ENCODE measurements around the gene EIPR1. TPM values are rescaled to one million over a fixed set of nuclear protein-coding genes. Genes with fewer than 3 reads are reported as not detected.

Gene EIPR1
- total and polyA plus RNA-seq, 10 of the 15 experiments (the other 5 are each of a cell fraction or from before 2014, with no cell fraction given): 23.6 to 61.2 (median 42.2) TPM

GRCh38 chr2:3209258-3209657 is 168.4 kb downstream of the EIPR1 start:
- 98% methylated on average over 12 of the region's 12 CpGs for whole genome bisulfite sequencing (ENCODE audit: insufficient coverage, insufficient replicate concordance, low lambda C conversion rate, missing lambda C conversion rate)
- no TSS peak for BruUV-seq (replicated peaks)

GRCh38 chr2:3208591-3208990 is 169.0 kb downstream of the EIPR1 start:
- no peak overlapping the region for H3K4me2 ChIP-seq (ENCODE audit: control insufficient read depth, insufficient read depth)
- no peak overlapping the region for H3K4me3 ChIP-seq
- FAIRE-seq (no peak), DNase-seq (ENCODE audit: low read depth, low spot score) (no peak), ATAC-seq (no peak)
- in situ Hi-C loops (cut with MboI) (no loop called here), intact Hi-C loops (cut with micrococcal nuclease; ENCODE audit: unreplicated experiment) (no loop called here)
- no peak overlapping the region for H3K27ac ChIP-seq (ENCODE audit: control insufficient read depth, insufficient read depth)
- H3K27me3 ChIP-seq (replicated peaks in 1 of 2; ENCODE audit: control insufficient read depth in 2 of 2, insufficient read depth in 2 of 2, low read length in 1 of 2): no peaks in the 10 kb centered on the region
- no peaks in the 10 kb centered on the region for H3K4me1 ChIP-seq (ENCODE audit: control insufficient read depth, insufficient read depth, low read length)
- ChIA-PET POLR2A (no interaction called here), RAD21 (ENCODE audit: unreplicated experiment) (interaction anchor here (1.5 kb wide), 1 partner anchor 9 kb away, joined by 3 read pairs; no protein-coding TSS in a partner anchor), CTCF (no interaction called here), SMC1A (ENCODE audit: uncharacterized antibody, unreplicated experiment) (no interaction called here)
- over 99% methylated on average over 12 of the region's 12 CpGs for WGBS (ENCODE audit: insufficient coverage, insufficient replicate concordance, low lambda C conversion rate, missing lambda C conversion rate)
- no peaks in the 10 kb centered on the region for H3K9me3 ChIP-seq (replicated peaks; ENCODE audit: control insufficient read depth, insufficient read depth, low read length)
- H2AFZ ChIP-seq (ENCODE audit: control insufficient read depth, low read depth, low read length): no peak overlapping the region
- peaks cover 0 to 8% of the 10 kb centered on the region in 2 experiments; a peak in 3 of 4 replicates for H3K36me3 ChIP-seq (ENCODE audit: control insufficient read depth in 2 of 2, insufficient read depth in 2 of 2, low read length in 1 of 2)
- no peaks in the 10 kb centered on the region for H3K79me2 ChIP-seq (ENCODE audit: control insufficient read depth, insufficient read depth, low read length)
- no peaks in the 10 kb centered on the region for H4K20me1 ChIP-seq (ENCODE audit: control insufficient read depth, insufficient read depth)
- no peak overlapping the region for H3K9ac ChIP-seq (ENCODE audit: control insufficient read depth, insufficient read depth, low read length)
- BruUV-seq (replicated peaks): no TSS peak
- TF ChIP-seq HDGF (IDR thresholded peaks at IDR 0.05): no peak
- TF ChIP-seq ZNF622 (IDR thresholded peaks at IDR 0.05): no peak
- no peak for TF ChIP-seq ZNF592 (IDR thresholded peaks at IDR 0.05)
- TF ChIP-seq KLF5 (IDR thresholded peaks at IDR 0.05; ENCODE audit: partially characterized antibody): no peak
- no peak for TF ChIP-seq STAT3 (IDR thresholded peaks at IDR 0.05; ENCODE audit: low read depth, low read length)
- TF ChIP-seq JUNB (IDR thresholded peaks at IDR 0.05): no peak
- no peak for TF ChIP-seq NFXL1 (IDR thresholded peaks at IDR 0.05; ENCODE audit: borderline replicate concordance)
- TF ChIP-seq CBFB (IDR thresholded peaks at IDR 0.05; ENCODE audit: low read depth): no peak

More at GRCh38 chr2:3209258-3209657, 168.4 kb downstream of the EIPR1 start:
- FAIRE-seq (no peak), ATAC-seq (no peak), DNase-seq (ENCODE audit: low read depth, low spot score) (no peak)
- TF ChIP-seq NR2C1 (IDR thresholded peaks at IDR 0.05) (no peak), SRF (IDR thresholded peaks at IDR 0.05; ENCODE audit: low read depth in 2 of 2, low read length in 2 of 2) (no peak), ZNF217 (IDR thresholded peaks at IDR 0.05) (no peak), SREBF1 (IDR thresholded peaks at IDR 0.05; ENCODE audit: low read length) (no peak), ZNF384 (IDR thresholded peaks at IDR 0.05; ENCODE audit: borderline replicate concordance, low read depth, low read length) (no peak), ZNF274 (IDR thresholded peaks at IDR 0.05; ENCODE audit: insufficient read depth, insufficient read length) (no peak), BCL11A (IDR thresholded peaks at IDR 0.05; ENCODE audit: low read depth, low read length) (no peak), WRNIP1 (IDR thresholded peaks at IDR 0.05; ENCODE audit: borderline replicate concordance, low read depth, low read length) (no peak), FOXM1 (IDR thresholded peaks at IDR 0.05; ENCODE audit: low read depth, low read length) (no peak), SMAD5 (IDR thresholded peaks at IDR 0.05; ENCODE audit: low read depth) (no peak), CHD2 (IDR thresholded peaks at IDR 0.05; ENCODE audit: borderline replicate concordance, low read depth, low read length) (no peak), ATF3 (IDR thresholded peaks at IDR 0.05; ENCODE audit: borderline replicate concordance, extremely low read depth, low read depth, low read length) (no peak)
- H3K4me1 ChIP-seq (ENCODE audit: control insufficient read depth, insufficient read depth, low read length): no peaks in the 10 kb centered on the region
- H3K79me2 ChIP-seq (ENCODE audit: control insufficient read depth, insufficient read depth, low read length): no peaks in the 10 kb centered on the region
- no peak overlapping the region for H2AFZ ChIP-seq (ENCODE audit: control insufficient read depth, low read depth, low read length)
- intact Hi-C loops (cut with micrococcal nuclease; ENCODE audit: unreplicated experiment): no loop called here
- H3K27me3 ChIP-seq (replicated peaks in 1 of 2; ENCODE audit: control insufficient read depth in 2 of 2, insufficient read depth in 2 of 2, low read length in 1 of 2): no peaks in the 10 kb centered on the region
- H4K20me1 ChIP-seq (ENCODE audit: control insufficient read depth, insufficient read depth): no peaks in the 10 kb centered on the region
- no peaks in the 10 kb centered on the region for H3K9me3 ChIP-seq (replicated peaks; ENCODE audit: control insufficient read depth, insufficient read depth, low read length)
- H3K4me2 ChIP-seq (ENCODE audit: control insufficient read depth, insufficient read depth): no peak overlapping the region
- no peak overlapping the region for H3K27ac ChIP-seq (ENCODE audit: control insufficient read depth, insufficient read depth)
- no peak overlapping the region for H3K4me3 ChIP-seq
- no peak overlapping the region for H3K9ac ChIP-seq (ENCODE audit: control insufficient read depth, insufficient read depth, low read length)
- ChIA-PET SMC1A (ENCODE audit: uncharacterized antibody, unreplicated experiment) (no interaction called here), CTCF (no interaction called here), POLR2A (no interaction called here), RAD21 (ENCODE audit: unreplicated experiment) (no interaction called here)
- peaks cover 3 to 6% of the 10 kb centered on the region in 2 experiments; a peak in 3 of 4 replicates for H3K36me3 ChIP-seq (ENCODE audit: control insufficient read depth in 2 of 2, insufficient read depth in 2 of 2, low read length in 1 of 2)
- in situ Hi-C loops (cut with MboI): no loop called here
